AG04449 (cell line): Measurements from ENCODE around the gene PIGM.
"Not testable (repeated sequence)": the region's sequence is repeated elsewhere in the genome, so short reads cannot be mapped to it uniquely, and the experiment has no call there.

Experiments
- CTCF ChIA-PET: fragments of 350-600 bp; formaldehyde crosslinking; extraction: SDS; loops from one replicate; lab custom pipeline; 2021; ENCODE audit warnings: antibody characterized with exemption; lab: Yijun Ruan, JAX
- POLR2A ChIA-PET: fragments of 400-600, 350-600 bp; formaldehyde crosslinking; extraction: SDS; loops from one replicate; lab custom pipeline; 2020; ENCODE audit warnings: antibody characterized with exemption, inconsistent platforms; lab: Yijun Ruan, JAX
- DNase-seq: peaks from one replicate; pipeline ENCODE4 v3.0.0-alpha.2; 2010; ENCODE audit warnings: low read depth, low spot score
- H3K4me3 ChIP-seq: 2 replicates; pipeline ENCODE4 v1.5.1; 2011; ENCODE audit warnings: low read depth, mild to moderate bottlenecking, control low read depth, low read length
- TF ChIP-seq, protein P1 (sequence below): IDR thresholded peaks from one replicate; pipeline ENCODE4 v1.5.1; 2011; ENCODE audit warnings: mild to moderate bottlenecking, moderate library complexity, low read length, control low read depth, inconsistent platforms; ENCODE audit not compliant: insufficient read depth; ENCODE audit errors: missing control alignments

PIGM gene

GRCh38 chr1:160052936-160053335 is 21.1 kb upstream of the PIGM start:
- H3K4me3 ChIP-seq: no peak overlapping the region
- POLR2A ChIA-PET: no interaction called here
- DNase-seq: no peak
- TF ChIP-seq, protein P1, sequence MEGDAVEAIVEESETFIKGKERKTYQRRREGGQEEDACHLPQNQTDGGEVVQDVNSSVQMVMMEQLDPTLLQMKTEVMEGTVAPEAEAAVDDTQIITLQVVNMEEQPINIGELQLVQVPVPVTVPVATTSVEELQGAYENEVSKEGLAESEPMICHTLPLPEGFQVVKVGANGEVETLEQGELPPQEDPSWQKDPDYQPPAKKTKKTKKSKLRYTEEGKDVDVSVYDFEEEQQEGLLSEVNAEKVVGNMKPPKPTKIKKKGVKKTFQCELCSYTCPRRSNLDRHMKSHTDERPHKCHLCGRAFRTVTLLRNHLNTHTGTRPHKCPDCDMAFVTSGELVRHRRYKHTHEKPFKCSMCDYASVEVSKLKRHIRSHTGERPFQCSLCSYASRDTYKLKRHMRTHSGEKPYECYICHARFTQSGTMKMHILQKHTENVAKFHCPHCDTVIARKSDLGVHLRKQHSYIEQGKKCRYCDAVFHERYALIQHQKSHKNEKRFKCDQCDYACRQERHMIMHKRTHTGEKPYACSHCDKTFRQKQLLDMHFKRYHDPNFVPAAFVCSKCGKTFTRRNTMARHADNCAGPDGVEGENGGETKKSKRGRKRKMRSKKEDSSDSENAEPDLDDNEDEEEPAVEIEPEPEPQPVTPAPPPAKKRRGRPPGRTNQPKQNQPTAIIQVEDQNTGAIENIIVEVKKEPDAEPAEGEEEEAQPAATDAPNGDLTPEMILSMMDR: no peak
- CTCF ChIA-PET: interaction anchor here (1.5 to 3.3 kb wide), 3 partner anchors 9 to 32 kb away, joined by 3 to 13 read pairs (median 11); no protein-coding TSS in a partner anchor

DNA sequence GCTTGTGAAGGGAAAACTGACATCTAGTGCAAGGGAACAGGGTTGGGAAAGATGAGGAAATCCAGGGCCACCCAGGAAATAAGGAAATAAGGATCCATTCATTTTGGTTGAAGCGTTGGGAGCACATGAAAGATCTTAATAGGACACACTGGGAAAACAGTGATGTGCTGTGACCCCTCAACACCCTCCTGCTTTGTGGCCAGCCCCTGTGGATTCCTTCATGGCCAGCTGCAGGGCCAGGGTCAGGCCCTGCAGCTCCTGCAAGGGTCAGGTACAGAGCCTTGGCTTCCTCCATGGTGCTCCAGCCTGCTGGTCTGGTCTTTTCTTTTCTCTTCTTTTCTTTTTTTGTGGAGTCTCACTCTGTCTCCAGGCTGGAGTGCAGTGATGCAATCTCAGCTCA is 18.8 kb upstream of the PIGM start:
- no peak overlapping the region for H3K4me3 ChIP-seq
- CTCF ChIA-PET: interaction anchor here (1.0 to 1.8 kb wide), 3 partner anchors 17 to 202 kb away, joined by 4 to 6 read pairs (median 5); no protein-coding TSS in a partner anchor
- TF ChIP-seq, protein P1: no peak
- no peak for DNase-seq
- POLR2A ChIA-PET: interaction anchor here (0.7 kb wide), 1 partner anchor 41 kb away, joined by 3 read pairs; no protein-coding TSS in a partner anchor

GRCh38 chr1:160050182-160050581 is 18.4 kb upstream of the PIGM start:
- POLR2A ChIA-PET: interaction anchor here (0.7 kb wide), 1 partner anchor 41 kb away, joined by 3 read pairs; no protein-coding TSS in a partner anchor
- H3K4me3 ChIP-seq, DNase-seq: not testable (repeated sequence)
- CTCF ChIA-PET: interaction anchor here (0.7 to 1.8 kb wide), 5 partner anchors 8 to 202 kb away, joined by 3 to 6 read pairs (median 4); no protein-coding TSS in a partner anchor

DNA sequence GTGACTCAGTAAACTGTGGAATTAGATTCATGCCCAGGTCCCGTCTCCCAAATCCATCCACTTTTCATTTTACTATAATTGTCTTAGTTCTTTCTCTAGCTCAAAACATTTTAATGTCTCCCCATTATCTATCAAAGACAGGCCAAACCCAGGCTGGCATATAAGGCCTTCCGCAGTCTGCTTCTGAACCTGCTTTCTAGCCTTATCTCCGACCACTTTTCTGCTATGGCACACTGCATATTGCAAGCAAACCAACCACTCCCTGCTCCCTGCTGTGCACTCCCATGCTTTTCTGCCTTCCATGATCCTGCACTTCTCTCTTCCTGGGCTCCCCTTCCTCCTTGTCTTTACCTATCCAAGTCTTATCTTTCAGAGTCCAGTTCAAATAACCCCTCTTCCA is 17.3 kb upstream of the PIGM start:
- DNase-seq: no peak
- no peak overlapping the region for H3K4me3 ChIP-seq
- ChIA-PET POLR2A (no interaction called here), CTCF (interaction anchor here (0.8 to 5.5 kb wide), 5 partner anchors 7 to 36 kb away, joined by 3 to 94 read pairs (median 41); partner anchors contain the start of gene KCNJ9)
- TF ChIP-seq, protein P1: no peak

DNA sequence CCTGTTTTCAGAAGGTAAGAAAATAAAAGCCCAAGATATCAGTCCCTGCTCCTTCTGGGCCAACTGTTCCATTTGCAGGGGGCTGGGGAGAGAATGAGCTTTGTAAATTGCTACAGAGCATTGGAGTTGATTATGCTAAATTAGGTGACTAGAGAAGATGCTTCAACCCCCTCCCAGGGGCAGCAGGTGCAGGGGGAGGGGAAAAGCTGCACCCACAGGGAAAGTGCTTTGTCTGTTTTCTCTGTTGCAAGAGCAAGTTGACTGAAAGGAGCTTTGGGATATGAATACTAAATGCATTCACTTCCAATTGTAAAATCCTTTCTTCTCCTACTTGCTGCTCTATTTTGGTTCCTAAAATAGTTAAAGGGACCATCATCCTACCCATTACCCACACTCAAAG is 16.5 kb upstream of the PIGM start:
- CTCF ChIA-PET: interaction anchor here (0.8 to 5.5 kb wide), 7 partner anchors 8 to 171 kb away, joined by 3 to 94 read pairs (median 41); partner anchors contain the start of gene KCNJ9
- POLR2A ChIA-PET: no interaction called here
- TF ChIP-seq, protein P1: no peak
- no peak overlapping the region for H3K4me3 ChIP-seq
- DNase-seq: no peak

DNA sequence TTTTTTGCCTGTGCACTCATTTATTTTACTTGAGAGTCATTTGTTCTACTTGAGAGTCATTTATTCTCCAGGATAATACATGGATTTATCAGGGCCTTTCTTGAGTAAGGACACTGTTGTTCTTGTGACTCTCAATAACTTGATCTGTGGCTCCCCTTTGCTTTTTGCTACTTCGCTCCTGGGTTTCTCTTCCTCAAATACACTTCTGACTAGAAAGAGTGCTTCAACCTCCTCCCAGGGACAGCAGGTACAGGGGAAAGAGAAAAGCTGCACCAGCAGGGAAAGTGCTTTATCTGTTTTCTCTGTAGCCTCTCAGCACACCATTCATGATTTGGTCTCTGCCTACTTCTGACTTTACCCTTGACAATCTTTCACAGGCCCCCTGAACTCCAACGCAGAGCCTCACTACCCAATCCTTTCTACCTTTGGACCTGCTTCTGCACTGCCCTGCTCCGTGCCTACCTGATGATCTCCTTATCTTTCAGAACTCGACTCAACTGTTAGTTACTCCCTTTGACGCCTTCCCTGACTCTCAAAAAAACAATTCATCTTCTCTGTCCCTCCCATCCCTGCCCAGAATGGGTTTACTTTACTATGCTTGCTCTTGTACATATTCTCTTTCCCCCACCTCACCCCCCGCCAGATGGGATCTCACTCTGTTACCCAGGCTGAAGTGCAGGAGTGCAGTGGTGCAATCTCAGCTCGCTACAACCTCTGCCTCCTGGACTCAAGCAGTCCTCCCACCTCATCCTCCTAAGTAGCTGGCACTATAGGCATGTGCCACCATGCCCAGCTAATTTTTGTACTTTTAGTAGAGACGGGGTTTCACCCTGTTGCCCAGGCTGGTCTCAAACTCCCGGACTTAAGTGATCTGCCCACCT is 15.6 kb upstream of the PIGM start:
- ChIA-PET CTCF (interaction anchor here (0.7 to 5.5 kb wide), 15 partner anchors 8 to 205 kb away, joined by 3 to 94 read pairs (median 15); partner anchors contain the start of genes KCNJ9 and PIGM), POLR2A (no interaction called here)
- no peak for DNase-seq
- H3K4me3 ChIP-seq: peak overlapping the region; percentile 15; the same call in 1 of the 2 replicates
- TF ChIP-seq, protein P1: no peak
